Upper lobe of left lung (tissue), 6 donors: ENCODE measurements around the gene NRXN2. TPM values are rescaled to one million over a fixed set of nuclear protein-coding genes. Genes with fewer than 3 reads are reported as not detected.
A peak's percentile ranks its signal among the peaks of the same experiment; 100 is the strongest.

Source experiments
- ATAC-seq, 2 donors: fragments of 200-7000 bp; cut with Tn5 transposase; one replicate each; pipeline ENCODE4 v1.9.1; 2022; ENCODE audit warnings: mild to moderate bottlenecking in 2 of 2, moderate library complexity in 2 of 2; ENCODE audit not compliant: low FRiP score in 2 of 2
- DNase-seq, 2 donors: peaks; one replicate each; pipeline ENCODE4 v3.0.0-alpha.2; 2019 to 2020
- H3K27ac ChIP-seq, 4 donors: fragments of 200-600 bp; sonication (generic); one replicate each; pipeline ENCODE4 v1.5.1; 2016 to 2019
- H3K27me3 ChIP-seq, 4 donors: fragments of 200-600 bp; sonication (generic); one replicate each; pipeline ENCODE4 v1.5.1; 2017 to 2019
- H3K36me3 ChIP-seq, 4 donors: fragments of 200-600 bp; sonication (generic); one replicate each; pipeline ENCODE4 v1.5.1; 2016 to 2019
- H3K4me1 ChIP-seq, 4 donors: fragments of 200-600 bp; sonication (generic); one replicate each; pipeline ENCODE4 v1.5.1; 2018 to 2019
- H3K4me3 ChIP-seq, 4 donors: fragments of 200-600 bp; sonication (generic); one replicate each; pipeline ENCODE4 v1.5.1; 2017 to 2019; ENCODE audit warnings: mild to moderate bottlenecking in 2 of 4, moderate library complexity in 1 of 4
- H3K9me3 ChIP-seq, 4 donors: fragments of 200-600 bp; sonication (generic); one replicate each; pipeline ENCODE4 v1.5.1; 2018 to 2019
- EP300 ChIP-seq, 4 donors: sonication (generic); formaldehyde crosslinking; IDR thresholded peaks; one replicate each; pipeline ENCODE4 v1.5.1; 2017; ENCODE audit warnings: antibody characterized with exemption in 4 of 4, control low read depth in 2 of 4
- POLR2A ChIP-seq, 4 donors: fragments of 450-650 bp; IDR thresholded peaks; one replicate each; pipeline ENCODE4 v1.5.1; 2016 to 2017; ENCODE audit warnings: antibody characterized with exemption in 4 of 4, mild to moderate bottlenecking in 2 of 4
- POLR2AphosphoS5 ChIP-seq, 2 donors: sonication (generic); formaldehyde crosslinking; IDR thresholded peaks; one replicate each; pipeline ENCODE4 v1.5.1; 2017; ENCODE audit warnings: antibody characterized with exemption in 2 of 2
- WGBS, 2 donors: methylation state at CpG; one replicate each; pipeline ENCODE4 v1.1.5; 2017 to 2018; 5-methylcytosine and 5-hydroxymethylcytosine counted together
- total RNA-seq, 6 donors: library from RNA; depleted of rRNA in 4 of 6; stranded (reverse); fragments of >200 nt in 4 of 6; gene quantifications; one replicate each; pipeline versions ENCODE4 v1.1.0 to v1.2.1, GENCODE V29; 2016 to 2021
- TF ChIP-seq, protein P1 (sequence below), 6 experiments: fragments of 450-650 bp in 4 of 6; fragments of 200-600 bp in 2 of 6; sonication (generic) in 2 of 6; IDR thresholded peaks; one replicate each; pipeline ENCODE4 v1.5.1; 2016 to 2019; ENCODE audit warnings: antibody characterized with exemption in 6 of 6
- donor health status: DM: no; HTN: no; CAD: no; lungs with moderate emphysema.
- donor health status: DM: no; HTN: yes; CAD: no; lungs with severe emphysema.

Gene NRXN2
- total RNA-seq, 6 donors from 2014 or later, result 0.59 to 21.6 (median 2.9) TPM; not detected in 2

DNA sequence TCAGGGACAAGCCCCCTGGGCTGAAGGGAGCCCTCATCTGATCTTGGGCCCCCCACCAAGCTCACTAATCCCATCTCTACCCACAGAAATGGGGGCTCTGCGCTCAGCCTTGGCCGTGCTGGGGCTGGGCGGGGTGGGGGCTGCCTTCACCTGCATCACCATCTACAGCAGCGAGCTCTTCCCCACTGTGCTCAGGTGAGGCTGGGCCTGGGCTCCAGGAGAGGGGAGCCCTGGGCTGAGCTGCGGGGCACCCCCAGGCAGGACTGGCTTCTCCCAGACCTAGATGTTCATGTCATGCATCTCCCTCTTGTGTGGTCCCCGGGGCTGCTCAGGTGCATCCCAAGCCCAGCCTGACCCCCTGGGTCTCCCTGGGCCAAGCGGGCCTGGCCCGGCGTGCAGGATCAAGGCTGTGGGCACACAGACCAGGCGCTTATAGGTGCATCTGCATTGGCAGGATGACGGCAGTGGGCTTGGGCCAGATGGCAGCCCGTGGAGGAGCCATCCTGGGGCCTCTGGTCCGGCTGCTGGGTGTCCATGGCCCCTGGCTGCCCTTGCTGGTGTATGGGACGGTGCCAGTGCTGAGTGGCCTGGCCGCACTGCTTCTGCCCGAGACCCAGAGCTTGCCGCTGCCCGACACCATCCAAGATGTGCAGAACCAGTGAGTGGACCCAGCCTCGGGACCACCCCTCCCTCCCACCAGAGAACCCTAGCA, 122.6 kb downstream of the NRXN2 start:
- Histone ChIP-seq H3K4me3 (no peak overlapping the region), H3K27me3 (no peaks in the 10 kb centered on the region), H3K9me3 (no peaks in the 10 kb centered on the region), H3K4me1 (no peaks in the 10 kb centered on the region), H3K36me3 (no peaks in the 10 kb centered on the region), H3K27ac (no peak overlapping the region)
- TF ChIP-seq POLR2AphosphoS5 (IDR thresholded peaks at IDR 0.05) (no peak), POLR2A (IDR thresholded peaks at IDR 0.05) (no peak), EP300 (IDR thresholded peaks at IDR 0.05) (no peak)
- TF ChIP-seq, protein P1, sequence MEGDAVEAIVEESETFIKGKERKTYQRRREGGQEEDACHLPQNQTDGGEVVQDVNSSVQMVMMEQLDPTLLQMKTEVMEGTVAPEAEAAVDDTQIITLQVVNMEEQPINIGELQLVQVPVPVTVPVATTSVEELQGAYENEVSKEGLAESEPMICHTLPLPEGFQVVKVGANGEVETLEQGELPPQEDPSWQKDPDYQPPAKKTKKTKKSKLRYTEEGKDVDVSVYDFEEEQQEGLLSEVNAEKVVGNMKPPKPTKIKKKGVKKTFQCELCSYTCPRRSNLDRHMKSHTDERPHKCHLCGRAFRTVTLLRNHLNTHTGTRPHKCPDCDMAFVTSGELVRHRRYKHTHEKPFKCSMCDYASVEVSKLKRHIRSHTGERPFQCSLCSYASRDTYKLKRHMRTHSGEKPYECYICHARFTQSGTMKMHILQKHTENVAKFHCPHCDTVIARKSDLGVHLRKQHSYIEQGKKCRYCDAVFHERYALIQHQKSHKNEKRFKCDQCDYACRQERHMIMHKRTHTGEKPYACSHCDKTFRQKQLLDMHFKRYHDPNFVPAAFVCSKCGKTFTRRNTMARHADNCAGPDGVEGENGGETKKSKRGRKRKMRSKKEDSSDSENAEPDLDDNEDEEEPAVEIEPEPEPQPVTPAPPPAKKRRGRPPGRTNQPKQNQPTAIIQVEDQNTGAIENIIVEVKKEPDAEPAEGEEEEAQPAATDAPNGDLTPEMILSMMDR (IDR thresholded peaks at IDR 0.05), result no peak
- DNase-seq (no peak), ATAC-seq (no peak)
- 90 to 100% methylated on average over 1 to 18 of the region's 19 CpGs for WGBS, 2 donors

DNA sequence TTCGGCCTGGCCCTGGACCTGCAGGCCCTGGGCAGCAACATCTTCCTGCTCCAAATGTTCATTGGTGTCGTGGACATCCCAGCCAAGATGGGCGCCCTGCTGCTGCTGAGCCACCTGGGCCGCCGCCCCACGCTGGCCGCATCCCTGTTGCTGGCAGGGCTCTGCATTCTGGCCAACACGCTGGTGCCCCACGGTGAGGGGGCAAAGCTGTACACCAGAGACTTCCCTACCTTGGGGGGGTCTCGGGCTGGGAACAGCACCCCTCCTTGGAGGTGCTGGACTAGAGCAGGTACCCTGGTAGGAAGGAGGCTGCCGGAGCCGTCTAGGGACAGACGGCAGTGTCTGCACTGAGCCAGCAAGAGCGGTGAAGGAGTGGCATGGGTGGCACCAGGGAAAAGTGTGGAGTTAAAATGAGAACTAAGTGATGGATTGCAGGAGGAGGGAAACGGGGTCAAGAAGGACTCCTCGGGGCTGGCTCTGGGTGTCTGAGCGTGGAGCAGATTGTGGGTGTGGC, 123.2 kb downstream of the NRXN2 start:
- H3K27ac ChIP-seq, result no peak overlapping the region
- H3K27me3 ChIP-seq, result no peaks in the 10 kb centered on the region
- 83% methylated on average over 10 to 11 of the region's 17 CpGs for WGBS, 2 donors
- no peaks in the 10 kb centered on the region for H3K4me1 ChIP-seq
- TF ChIP-seq EP300 (IDR thresholded peaks at IDR 0.05) (no peak), POLR2AphosphoS5 (IDR thresholded peaks at IDR 0.05) (no peak), POLR2A (IDR thresholded peaks at IDR 0.05) (no peak)
- TF ChIP-seq, protein P1 (IDR thresholded peaks at IDR 0.05), result no peak
- ATAC-seq (no peak), DNase-seq (no peak)
- no peak overlapping the region for H3K4me3 ChIP-seq
- H3K9me3 ChIP-seq, result no peaks in the 10 kb centered on the region
- H3K36me3 ChIP-seq, result no peaks in the 10 kb centered on the region

DNA sequence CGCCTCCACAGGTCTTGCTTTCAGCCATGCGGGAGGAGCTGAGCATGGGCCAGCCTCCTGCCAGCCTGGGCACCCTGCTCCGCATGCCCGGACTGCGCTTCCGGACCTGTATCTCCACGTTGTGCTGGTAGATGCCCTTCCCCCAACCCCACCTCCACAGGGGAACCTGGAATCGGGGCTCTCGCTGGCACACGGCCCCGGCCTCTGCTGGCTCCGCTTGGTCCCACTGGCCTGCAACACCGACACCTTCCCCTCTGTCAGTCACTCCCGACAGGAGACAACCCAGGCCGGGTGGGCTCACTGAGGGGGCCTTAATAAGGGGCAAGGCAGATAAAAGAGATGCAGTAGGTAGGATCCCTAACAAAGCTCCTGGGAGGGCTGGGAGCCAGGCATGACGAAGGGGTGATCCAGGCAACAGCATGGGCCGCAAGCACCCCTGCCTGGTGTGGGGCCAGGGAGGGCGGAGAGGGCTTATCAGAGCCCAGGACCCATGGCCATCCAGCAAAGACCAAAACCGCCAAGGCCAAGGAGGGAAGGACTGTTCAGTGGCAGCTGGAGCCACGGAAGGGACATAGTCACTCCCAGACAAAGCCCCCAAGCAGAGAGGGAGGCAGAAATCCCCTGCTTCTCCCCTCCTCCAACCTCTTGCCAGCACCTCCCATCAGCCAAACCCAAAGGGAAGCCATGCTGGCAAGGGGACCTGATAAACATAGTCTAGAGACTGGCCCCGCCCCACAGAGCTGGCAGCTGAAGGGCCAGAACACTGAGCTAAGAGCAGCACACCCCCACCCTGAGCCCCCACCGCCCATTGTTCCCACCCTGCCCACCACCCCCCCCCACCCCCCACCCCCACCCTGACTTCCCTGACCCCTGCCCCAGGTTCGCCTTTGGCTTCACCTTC, 124.0 kb downstream of the NRXN2 start:
- H3K36me3 ChIP-seq, result no peaks in the 10 kb centered on the region
- no peak overlapping the region for H3K4me3 ChIP-seq
- no peaks in the 10 kb centered on the region for H3K9me3 ChIP-seq
- peak in 1 of 2 donors; percentile 70 for DNase-seq
- no peaks in the 10 kb centered on the region for H3K4me1 ChIP-seq
- 82% methylated on average over 16 to 21 of the region's 23 CpGs for WGBS, 2 donors
- no peak overlapping the region for H3K27ac ChIP-seq
- no peaks in the 10 kb centered on the region for H3K27me3 ChIP-seq
- TF ChIP-seq POLR2A (IDR thresholded peaks at IDR 0.05) (no peak), EP300 (IDR thresholded peaks at IDR 0.05) (no peak), POLR2AphosphoS5 (IDR thresholded peaks at IDR 0.05) (no peak)
- TF ChIP-seq, protein P1 (IDR thresholded peaks at IDR 0.05), result no peak
- ATAC-seq, result no peak

DNA sequence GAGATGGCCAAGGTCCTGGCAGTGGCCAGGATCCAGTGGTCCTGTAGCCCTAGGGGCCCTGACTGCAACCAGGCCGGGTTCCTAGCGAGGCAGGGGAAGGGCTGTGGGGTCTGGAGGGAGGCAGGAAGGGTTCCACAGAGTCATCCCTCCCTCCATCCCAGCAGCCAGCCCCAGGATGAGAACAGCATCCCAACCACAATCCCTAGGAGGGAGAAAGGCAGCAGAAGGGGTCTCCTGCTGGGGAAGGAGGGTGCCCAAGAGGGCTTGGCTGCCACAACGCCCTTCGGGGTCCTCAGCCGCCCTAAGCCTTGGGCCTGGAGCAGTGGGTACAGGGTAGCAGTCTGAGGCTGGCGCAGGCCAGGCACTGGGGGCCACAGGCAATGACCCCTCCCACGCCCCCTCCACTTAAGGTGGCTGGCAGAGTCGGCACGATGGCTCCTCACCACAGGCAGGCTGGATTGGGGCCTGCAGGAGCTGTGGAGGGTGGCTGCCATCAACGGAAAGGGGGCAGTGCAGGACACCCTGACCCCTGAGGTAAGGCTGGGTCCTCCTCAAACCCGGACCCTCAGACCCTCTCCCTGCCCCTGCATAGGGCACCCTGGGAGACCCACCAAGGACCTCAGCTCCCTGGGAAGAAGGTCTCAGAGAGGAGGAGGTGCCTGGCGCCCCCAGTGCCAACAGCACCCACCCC, 124.7 kb downstream of the NRXN2 start:
- WGBS, 2 donors, result 84 to 100% methylated on average over 4 to 10 of the region's 12 CpGs
- no peak overlapping the region for H3K4me3 ChIP-seq
- no peaks in the 10 kb centered on the region for H3K27me3 ChIP-seq
- no peak for ATAC-seq
- no peaks in the 10 kb centered on the region for H3K36me3 ChIP-seq
- no peak for TF ChIP-seq EP300 (IDR thresholded peaks at IDR 0.05)
- no peak for TF ChIP-seq POLR2A (IDR thresholded peaks at IDR 0.05)
- TF ChIP-seq POLR2AphosphoS5 (IDR thresholded peaks at IDR 0.05), result no peak
- TF ChIP-seq, protein P1 (IDR thresholded peaks at IDR 0.05), result no peak
- H3K4me1 ChIP-seq, result no peaks in the 10 kb centered on the region
- DNase-seq, result no peak
- H3K9me3 ChIP-seq, result no peaks in the 10 kb centered on the region
- H3K27ac ChIP-seq, result no peak overlapping the region
